Lung (tissue), 12 donors: ENCODE data around the gene AADACL2. TPM values are rescaled to one million over a fixed set of nuclear protein-coding genes. Genes with fewer than 3 reads are reported as not detected.
"Not testable (repeated sequence)": the region's sequence is repeated elsewhere in the genome, so short reads cannot be mapped to it uniquely, and the experiment has no call there.

Experiments used
- ATAC-seq: fragments of 200-7000 bp; cut with Tn5 transposase; one replicate; pipeline ENCODE4 v1.9.1; 2020; ENCODE audit warnings: moderate number of reproducible peaks; ENCODE audit not compliant: insufficient read depth, low FRiP score
- DNase-seq, 3 donors: peaks; one replicate each; pipeline ENCODE4 v3.0.0-alpha.2; 2013 to 2017
- H3K27ac ChIP-seq, 2 donors: one replicate each; pipeline ENCODE4 v1.5.1; 2013; ENCODE audit warnings: mild to moderate bottlenecking in 2 of 2, moderate library complexity in 2 of 2, control low read depth in 1 of 2, inconsistent platforms in 1 of 2, low read depth in 1 of 2, low read length in 1 of 2
- H3K27me3 ChIP-seq, 3 donors: one replicate each; pipeline ENCODE4 v1.5.1; 2013; ENCODE audit warnings: low read length in 2 of 3; ENCODE audit not compliant: control insufficient read depth in 3 of 3, insufficient read depth in 3 of 3
- H3K36me3 ChIP-seq, 4 donors: one replicate each; pipeline ENCODE4 v1.5.1; 2013; ENCODE audit warnings: low read length in 4 of 4, mild to moderate bottlenecking in 1 of 4, moderate library complexity in 1 of 4; ENCODE audit not compliant: control insufficient read depth in 4 of 4, insufficient read depth in 4 of 4
- H3K4me1 ChIP-seq, 5 donors: one replicate each; pipeline ENCODE4 v1.5.1; 2013; ENCODE audit warnings: low read length in 5 of 5, mild to moderate bottlenecking in 2 of 5, moderate library complexity in 1 of 5; ENCODE audit not compliant: control insufficient read depth in 5 of 5, insufficient read depth in 5 of 5
- H3K4me3 ChIP-seq: one replicate; pipeline ENCODE4 v1.5.1; 2013; ENCODE audit warnings: mild to moderate bottlenecking, control low read depth, moderate library complexity
- H3K9ac ChIP-seq, 2 donors: one replicate each; pipeline ENCODE4 v1.5.1; 2013; ENCODE audit warnings: low read length in 2 of 2, control low read depth in 1 of 2; ENCODE audit not compliant: insufficient read depth in 1 of 2
- H3K9me3 ChIP-seq, 4 donors: one replicate each; pipeline ENCODE4 v1.5.1; 2013; ENCODE audit warnings: low read length in 3 of 4, mild to moderate bottlenecking in 1 of 4, moderate library complexity in 1 of 4; ENCODE audit not compliant: control insufficient read depth in 4 of 4, insufficient read depth in 3 of 4
- WGBS, 2 donors: extraction: QIAGEN DNeasy Blood & Tissue Kit; methylation state at CpG; one replicate each; pipeline ENCODE4 v1.1.7; 2013; 5-methylcytosine and 5-hydroxymethylcytosine counted together
- polyA plus RNA-seq, 2 donors: library from polyadenylated mRNA; stranded (reverse); fragments of 200-250 nt; gene quantifications; one replicate each; pipeline ENCODE4 v1.2.1, GENCODE V29; 2013
- total RNA-seq, 2 donors: library from RNA; depleted of rRNA in 1 of 2; stranded (reverse); fragments of >200 nt in 1 of 2; gene quantifications; one replicate each; pipeline ENCODE4 v1.2.1, GENCODE V29; 2014 to 2021
- TF ChIP-seq, protein P1 (sequence below): IDR thresholded peaks from 2 replicates; pipeline ENCODE4 v1.5.1; 2012; ENCODE audit warnings: mild to moderate bottlenecking; ENCODE audit errors: control extremely low read depth, extremely low read depth
- donor health status: control.
- donor health status: control.
- donor health status: Bipolar disorder and iron deficiency.
- donor health status: healthy.
- donor health status: DM: yes; HTN: yes; CAD: no.

The AADACL2 gene
- total and polyA plus RNA-seq, 4 donors = 0.14 TPM; not detected in 3

DNA sequence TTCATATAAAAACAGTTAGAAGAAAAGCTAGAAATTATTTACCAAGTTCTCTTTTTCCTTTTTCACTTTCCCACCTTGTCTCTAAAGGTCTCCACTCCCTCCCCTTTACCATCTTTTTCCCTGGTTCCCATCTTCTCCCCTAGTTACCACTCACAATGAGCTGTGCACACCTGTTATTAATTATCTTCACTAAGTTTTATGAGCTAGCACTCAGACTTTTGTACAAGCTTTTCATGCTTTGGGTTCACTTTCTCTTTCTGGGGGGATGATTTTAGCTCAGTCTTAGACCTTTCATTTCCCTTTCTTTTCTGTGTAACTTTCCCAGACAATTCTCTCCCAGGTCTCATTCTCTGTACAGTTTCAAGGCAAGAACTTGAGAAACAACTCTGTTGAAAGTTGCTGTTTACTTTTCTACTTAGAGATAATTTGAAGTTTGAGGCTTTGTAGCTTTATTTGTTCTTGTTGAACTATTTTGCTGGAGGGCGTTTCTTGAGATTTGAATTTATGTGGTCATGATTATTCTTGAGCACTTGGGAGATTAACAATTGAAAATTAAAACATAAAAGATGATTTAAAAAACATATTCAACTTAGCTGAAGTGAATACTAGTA, 56.2 kb downstream of the AADACL2 start:
- Histone ChIP-seq H3K9me3 (no peaks in the 10 kb centered on the region), H3K9ac (no peak overlapping the region), H3K27ac (no peak overlapping the region), H3K36me3 (no peaks in the 10 kb centered on the region), H3K4me3 (no peak overlapping the region), H3K4me1 (no peaks in the 10 kb centered on the region), H3K27me3 (no peaks in the 10 kb centered on the region)
- WGBS, 2 donors = 65 to 88% methylated on average over 1 of the region's 1 CpG
- TF ChIP-seq, protein P1, sequence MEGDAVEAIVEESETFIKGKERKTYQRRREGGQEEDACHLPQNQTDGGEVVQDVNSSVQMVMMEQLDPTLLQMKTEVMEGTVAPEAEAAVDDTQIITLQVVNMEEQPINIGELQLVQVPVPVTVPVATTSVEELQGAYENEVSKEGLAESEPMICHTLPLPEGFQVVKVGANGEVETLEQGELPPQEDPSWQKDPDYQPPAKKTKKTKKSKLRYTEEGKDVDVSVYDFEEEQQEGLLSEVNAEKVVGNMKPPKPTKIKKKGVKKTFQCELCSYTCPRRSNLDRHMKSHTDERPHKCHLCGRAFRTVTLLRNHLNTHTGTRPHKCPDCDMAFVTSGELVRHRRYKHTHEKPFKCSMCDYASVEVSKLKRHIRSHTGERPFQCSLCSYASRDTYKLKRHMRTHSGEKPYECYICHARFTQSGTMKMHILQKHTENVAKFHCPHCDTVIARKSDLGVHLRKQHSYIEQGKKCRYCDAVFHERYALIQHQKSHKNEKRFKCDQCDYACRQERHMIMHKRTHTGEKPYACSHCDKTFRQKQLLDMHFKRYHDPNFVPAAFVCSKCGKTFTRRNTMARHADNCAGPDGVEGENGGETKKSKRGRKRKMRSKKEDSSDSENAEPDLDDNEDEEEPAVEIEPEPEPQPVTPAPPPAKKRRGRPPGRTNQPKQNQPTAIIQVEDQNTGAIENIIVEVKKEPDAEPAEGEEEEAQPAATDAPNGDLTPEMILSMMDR = no peak
- ATAC-seq (no peak), DNase-seq (peak in 2 of 3 donors; percentile 45 to 61)

DNA sequence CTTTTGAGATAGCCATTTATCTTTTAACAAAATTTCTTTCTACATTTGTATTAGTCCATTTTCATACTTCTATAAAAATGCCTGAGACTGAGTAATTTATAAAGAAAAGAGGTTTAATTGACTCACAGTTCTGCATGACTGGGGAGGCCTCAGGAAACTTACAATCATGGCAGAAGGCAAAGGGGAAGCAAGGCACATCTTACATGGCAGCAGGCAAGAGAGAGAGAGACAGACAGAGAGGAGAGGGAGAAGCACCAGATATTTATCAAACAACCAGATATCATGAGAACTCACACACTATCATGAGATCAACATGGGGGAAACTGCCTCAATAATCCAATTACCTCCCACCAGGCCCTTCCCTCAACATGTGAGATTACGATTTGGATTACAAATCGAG, 57.0 kb downstream of the AADACL2 start:
- not testable (repeated sequence) for H3K4me1 ChIP-seq, H3K27ac ChIP-seq, H3K9ac ChIP-seq, H3K9me3 ChIP-seq, H3K36me3 ChIP-seq, H3K4me3 ChIP-seq, H3K27me3 ChIP-seq, DNase-seq, ATAC-seq
- WGBS, 2 donors = 91 to 96% methylated on average over 2 of the region's 2 CpGs

DNA sequence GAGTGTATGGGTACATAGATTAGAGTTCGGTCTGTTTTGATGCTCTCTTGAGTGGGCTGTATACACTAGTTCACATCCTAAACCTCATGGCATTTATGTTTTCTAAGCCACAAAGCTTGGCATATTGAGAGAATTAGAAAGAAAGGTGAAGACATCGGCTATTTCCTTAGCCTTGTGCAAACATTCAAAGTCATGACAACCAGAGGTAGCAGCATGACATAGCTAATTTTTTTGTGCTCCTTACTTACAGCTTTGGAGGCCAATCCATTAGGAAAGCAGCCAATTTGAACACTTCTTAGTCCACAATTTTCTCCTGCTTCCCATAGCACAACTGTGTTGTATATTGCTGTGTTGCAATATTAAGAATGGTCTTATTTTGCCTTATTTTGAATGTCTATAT, 58.7 kb downstream of the AADACL2 start:
- Histone ChIP-seq H3K9me3 (no peaks in the 10 kb centered on the region), H3K27ac (no peak overlapping the region), H3K36me3 (no peaks in the 10 kb centered on the region), H3K27me3 (no peaks in the 10 kb centered on the region), H3K9ac (no peak overlapping the region), H3K4me3 (no peak overlapping the region), H3K4me1 (no peaks in the 10 kb centered on the region)
- no peak for ATAC-seq
- 80 to 92% methylated on average over 2 of the region's 2 CpGs for WGBS, 2 donors
- DNase-seq = no peak
- TF ChIP-seq, protein P1 = no peak

DNA sequence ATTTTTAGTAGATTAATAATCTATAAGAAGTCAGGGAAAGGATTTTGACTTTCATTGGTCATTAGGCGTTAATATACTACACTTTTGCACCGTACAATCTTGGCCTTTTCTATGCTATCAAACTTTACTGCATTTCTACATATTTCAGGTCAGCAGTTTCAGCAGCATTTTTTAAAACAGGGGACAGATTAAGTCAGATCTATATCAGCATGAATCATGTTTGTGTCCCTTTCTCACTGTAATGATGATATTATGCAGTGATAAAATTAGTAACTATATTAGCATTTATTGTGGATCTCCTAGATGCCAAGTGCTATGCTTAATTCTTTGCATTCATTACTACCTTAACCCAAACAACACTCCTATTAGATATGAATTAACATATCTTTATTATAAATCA, 59.9 kb downstream of the AADACL2 start:
- no peak overlapping the region for H3K9ac ChIP-seq
- ATAC-seq (no peak), DNase-seq (no peak)
- H3K27me3 ChIP-seq = no peaks in the 10 kb centered on the region
- no peaks in the 10 kb centered on the region for H3K9me3 ChIP-seq
- WGBS, 2 donors = 49 to 77% methylated on average over 2 of the region's 2 CpGs
- TF ChIP-seq, protein P1 = no peak
- no peaks in the 10 kb centered on the region for H3K4me1 ChIP-seq
- no peaks in the 10 kb centered on the region for H3K36me3 ChIP-seq
- no peak overlapping the region for H3K27ac ChIP-seq
- H3K4me3 ChIP-seq = no peak overlapping the region
